SJCRH30 (cell line): ENCODE measurements around the gene RBM24. TPM values are rescaled to one million over a fixed set of nuclear protein-coding genes. Genes with fewer than 3 reads are reported as not detected.

Experiments
- DNase-seq, 2 experiments: peaks; one replicate each; pipeline ENCODE4 v3.0.0-alpha.2; 2015 to 2020
- H3K27ac ChIP-seq: fragments of 250-450 bp; sonication (Bioruptor Pico); 2 replicates; pipeline ENCODE4 v1.5.1; 2020; ENCODE audit warnings: mild to moderate bottlenecking, moderate library complexity
- H3K27me3 ChIP-seq: fragments of 250-450 bp; sonication (Bioruptor Pico); 2 replicates; pipeline ENCODE4 v1.5.1; 2020; ENCODE audit warnings: mild to moderate bottlenecking, moderate library complexity
- H3K36me3 ChIP-seq: fragments of 250-450 bp; sonication (Bioruptor Pico); 2 replicates; pipeline ENCODE4 v1.5.1; 2020; ENCODE audit warnings: mild to moderate bottlenecking, moderate library complexity
- H3K4me1 ChIP-seq: fragments of 250-450 bp; sonication (Bioruptor Pico); 2 replicates; pipeline ENCODE4 v1.5.1; 2020; ENCODE audit warnings: mild to moderate bottlenecking, moderate library complexity
- H3K4me3 ChIP-seq: fragments of 250-450 bp; sonication (Bioruptor Pico); 2 replicates; pipeline ENCODE4 v1.5.1; 2020; ENCODE audit warnings: mild to moderate bottlenecking, moderate library complexity
- H3K9me3 ChIP-seq: fragments of 250-450 bp; sonication (Bioruptor Pico); replicated peaks from 2 replicates; pipeline ENCODE4 v1.5.1; 2020; ENCODE audit warnings: mild to moderate bottlenecking, moderate library complexity
- total RNA-seq: library from RNA; depleted of rRNA; stranded (reverse); fragments of >200 nt; shearing (Covaris generic); gene quantifications from 2 replicates; pipeline ENCODE4 v1.2.3, GENCODE V29; 2014; rRNA removed

Gene RBM24
- total RNA-seq: 29.3 and 32.2 TPM in 2 replicates

- H3K4me3 ChIP-seq: peak within 1 kb of the TSS; percentile 95
- no peaks in the 10 kb centered on the region for H3K27me3 ChIP-seq
- no peaks in the 10 kb centered on the region for H3K9me3 ChIP-seq
- peak within 1 kb of the TSS; percentile 93 for H3K27ac ChIP-seq
- DNase-seq: peak; percentile 71 to 72
- H3K36me3 ChIP-seq: peaks cover 31% of the 10 kb centered on the region
- peaks cover 11% of the 10 kb centered on the region; the same call in 1 of the 2 replicates for H3K4me1 ChIP-seq
Observed at GRCh38 chr6:17281100-17281496, at the start of gene RBM24. Gene RBM24 (plus strand): TSS chr6:17281361. CDS start chr6:17281582, 221 bp downstream.

DNA sequence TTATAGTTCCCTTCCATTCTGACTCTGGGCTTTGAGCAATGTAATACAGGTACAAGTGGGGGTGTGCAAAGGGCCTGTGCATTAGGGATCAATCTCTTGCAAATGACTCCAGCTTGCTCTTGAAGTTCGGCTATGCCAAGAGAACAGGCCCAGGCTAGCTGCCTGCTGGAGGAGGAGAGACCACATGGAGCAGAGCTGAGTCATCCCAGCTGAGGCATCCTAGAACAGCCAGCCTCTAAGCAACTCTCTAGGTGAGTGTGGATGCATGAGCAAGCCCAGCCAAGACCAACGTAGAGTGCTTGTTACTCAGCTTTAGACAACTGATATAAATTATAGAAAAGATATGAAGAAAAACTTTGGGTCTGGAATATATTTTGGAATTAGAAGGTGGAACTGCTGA, 47.6 kb upstream of the RBM24 start:
- H3K9me3 ChIP-seq: no peaks in the 10 kb centered on the region
- no peaks in the 10 kb centered on the region for H3K4me1 ChIP-seq
- H3K4me3 ChIP-seq: no peak overlapping the region

GRCh38 chr6:17237246-17237645, 43.9 kb upstream of the RBM24 start:
- H3K27me3 ChIP-seq: no peaks in the 10 kb centered on the region
- no peak overlapping the region for H3K27ac ChIP-seq
- no peaks in the 10 kb centered on the region for H3K4me1 ChIP-seq
- DNase-seq: no peak
- no peaks in the 10 kb centered on the region for H3K9me3 ChIP-seq
- H3K4me3 ChIP-seq: no peak overlapping the region
- H3K36me3 ChIP-seq: no peaks in the 10 kb centered on the region

More for the DNA sequence above, 47.6 kb upstream of the RBM24 start:
- no peak overlapping the region for H3K27ac ChIP-seq
- H3K36me3 ChIP-seq: no peaks in the 10 kb centered on the region
- no peaks in the 10 kb centered on the region for H3K27me3 ChIP-seq
- no peak for DNase-seq

DNA sequence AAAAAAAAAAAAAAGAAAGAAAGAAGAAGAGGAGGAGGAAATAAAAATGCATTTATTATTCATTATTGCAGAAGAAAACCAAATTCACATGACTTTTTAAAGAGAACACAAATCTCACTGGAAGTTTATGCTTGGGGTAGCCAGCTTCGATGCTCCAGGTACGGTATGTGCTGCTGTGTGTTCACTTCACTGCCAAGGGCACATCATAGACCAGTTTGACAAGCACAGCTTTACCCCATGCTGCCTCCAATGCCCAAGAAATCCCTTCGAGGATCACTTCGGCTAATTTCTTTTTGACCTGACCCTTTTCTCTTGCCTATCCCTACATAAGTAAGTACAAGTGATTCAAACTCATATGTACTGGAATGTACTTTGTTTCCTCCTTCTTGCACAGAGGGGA, 41.9 kb upstream of the RBM24 start:
- Histone ChIP-seq H3K36me3 (no peaks in the 10 kb centered on the region), H3K27me3 (no peaks in the 10 kb centered on the region), H3K9me3 (no peaks in the 10 kb centered on the region), H3K4me3 (no peak overlapping the region), H3K4me1 (no peaks in the 10 kb centered on the region), H3K27ac (no peak overlapping the region)
- DNase-seq: no peak

- H3K36me3 ChIP-seq: no peaks in the 10 kb centered on the region
- DNase-seq: no peak
- H3K4me1 ChIP-seq: no peaks in the 10 kb centered on the region
- no peaks in the 10 kb centered on the region for H3K9me3 ChIP-seq
- no peak overlapping the region for H3K27ac ChIP-seq
- H3K27me3 ChIP-seq: no peaks in the 10 kb centered on the region
- no peak overlapping the region for H3K4me3 ChIP-seq
Observed at GRCh38 chr6:17240803-17241500, 40.2 kb upstream of the RBM24 start.

- no peaks in the 10 kb centered on the region for H3K27me3 ChIP-seq
- H3K4me3 ChIP-seq: no peak overlapping the region
- no peak overlapping the region for H3K27ac ChIP-seq
- no peak for DNase-seq
- H3K9me3 ChIP-seq: no peaks in the 10 kb centered on the region
- H3K4me1 ChIP-seq: no peaks in the 10 kb centered on the region
- H3K36me3 ChIP-seq: no peaks in the 10 kb centered on the region
Observed at GRCh38 chr6:17242087-17242486, 39.1 kb upstream of the RBM24 start.

- no peak overlapping the region for H3K4me3 ChIP-seq
- H3K4me1 ChIP-seq: no peaks in the 10 kb centered on the region
- no peak for DNase-seq
Observed at GRCh38 chr6:17250237-17250636, 30.9 kb upstream of the RBM24 start.

DNA sequence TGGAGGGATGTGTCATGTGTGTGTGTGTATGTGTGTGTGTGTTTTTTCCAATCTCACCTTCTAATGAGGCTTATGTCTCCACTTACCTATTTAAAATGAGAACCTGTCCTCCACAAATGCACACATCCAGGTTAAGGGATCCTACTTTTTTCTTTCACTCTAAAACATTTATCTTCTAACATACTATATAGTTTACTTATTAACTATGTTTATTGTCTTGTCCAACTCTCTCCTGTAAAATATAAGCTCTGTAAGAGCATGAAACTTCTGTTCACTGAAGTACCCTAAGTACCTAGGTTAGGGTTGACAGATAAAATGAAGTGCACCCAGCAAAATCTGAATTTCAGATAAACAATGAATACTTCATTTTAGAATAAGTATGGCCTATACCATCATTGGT, 29.2 kb upstream of the RBM24 start:
- no peak for DNase-seq
- no peaks in the 10 kb centered on the region for H3K9me3 ChIP-seq
- H3K4me3 ChIP-seq: no peak overlapping the region
- no peaks in the 10 kb centered on the region for H3K27me3 ChIP-seq
- H3K36me3 ChIP-seq: no peaks in the 10 kb centered on the region
- H3K27ac ChIP-seq: no peak overlapping the region
- H3K4me1 ChIP-seq: no peaks in the 10 kb centered on the region

More at GRCh38 chr6:17250237-17250636, 30.9 kb upstream of the RBM24 start:
- Histone ChIP-seq H3K27ac (no peak overlapping the region), H3K27me3 (no peaks in the 10 kb centered on the region), H3K36me3 (no peaks in the 10 kb centered on the region), H3K9me3 (no peaks in the 10 kb centered on the region)

DNA sequence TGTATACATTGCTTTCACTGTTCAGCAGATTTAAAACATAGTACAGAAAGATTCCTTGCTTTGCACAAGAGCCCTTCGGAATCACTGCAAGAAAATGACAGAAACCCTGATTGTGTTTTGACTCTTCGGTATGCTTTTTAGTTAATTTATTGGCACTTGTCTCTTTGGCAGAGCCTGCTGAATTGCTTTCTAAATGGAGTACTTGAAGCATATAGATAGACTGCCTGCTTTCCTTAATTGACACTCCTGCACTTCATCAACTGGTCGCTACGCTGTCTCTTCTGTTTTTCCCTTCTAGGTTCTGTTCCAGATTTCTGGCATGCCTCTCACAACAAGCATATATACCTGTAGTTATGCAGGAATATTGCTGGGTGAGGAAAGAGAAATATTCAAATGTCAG, 22.4 kb upstream of the RBM24 start:
- H3K4me3 ChIP-seq: no peak overlapping the region
- no peak overlapping the region for H3K27ac ChIP-seq
- H3K36me3 ChIP-seq: no peaks in the 10 kb centered on the region
- H3K9me3 ChIP-seq: no peaks in the 10 kb centered on the region
- no peaks in the 10 kb centered on the region for H3K4me1 ChIP-seq
- H3K27me3 ChIP-seq: no peaks in the 10 kb centered on the region
- no peak for DNase-seq

DNA sequence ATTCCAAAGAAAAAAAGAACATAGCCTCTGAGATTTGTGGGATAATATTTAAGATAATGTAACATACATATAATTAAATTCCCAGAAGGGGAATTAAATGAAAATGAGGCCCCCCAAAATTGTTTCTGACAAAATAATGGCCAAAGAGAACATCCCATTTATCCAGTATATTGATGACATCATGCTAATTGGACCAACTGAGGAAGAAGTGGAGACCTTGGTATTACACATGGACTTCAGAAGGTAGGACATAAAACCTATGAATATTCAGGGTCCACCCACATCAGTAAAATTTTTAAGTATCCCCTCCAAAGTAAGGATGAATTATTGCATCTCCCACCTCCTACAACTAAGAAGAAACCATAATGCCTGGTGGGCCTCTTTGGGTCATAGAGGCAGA, 15.6 kb upstream of the RBM24 start:
- Histone ChIP-seq H3K9me3 (no peaks in the 10 kb centered on the region), H3K36me3 (no peaks in the 10 kb centered on the region), H3K27ac (no peak overlapping the region), H3K4me3 (no peak overlapping the region), H3K27me3 (no peaks in the 10 kb centered on the region), H3K4me1 (no peaks in the 10 kb centered on the region)
- no peak for DNase-seq

DNA sequence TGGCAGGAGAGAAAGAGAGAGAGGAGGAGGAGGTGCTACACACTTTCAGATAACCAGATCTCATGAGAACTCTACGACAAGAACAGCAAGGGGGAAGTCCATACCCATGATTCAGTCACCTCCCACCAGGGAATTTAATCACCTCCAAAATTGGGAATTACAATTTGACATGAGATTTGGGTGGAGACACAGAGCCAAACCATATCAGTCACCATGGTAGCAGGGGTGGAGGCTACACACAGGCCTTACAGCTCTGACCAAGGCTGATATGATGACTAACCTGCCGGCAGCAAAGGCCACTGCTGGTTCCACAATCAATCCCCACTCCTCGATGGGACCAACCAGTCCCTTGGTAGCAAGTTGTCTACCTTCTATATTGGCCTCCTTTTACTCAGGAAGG, 13.6 kb upstream of the RBM24 start:
- DNase-seq: no peak
- Histone ChIP-seq H3K4me1 (no peaks in the 10 kb centered on the region), H3K36me3 (no peaks in the 10 kb centered on the region), H3K4me3 (no peak overlapping the region), H3K27me3 (no peaks in the 10 kb centered on the region), H3K27ac (no peak overlapping the region), H3K9me3 (no peaks in the 10 kb centered on the region)

DNA sequence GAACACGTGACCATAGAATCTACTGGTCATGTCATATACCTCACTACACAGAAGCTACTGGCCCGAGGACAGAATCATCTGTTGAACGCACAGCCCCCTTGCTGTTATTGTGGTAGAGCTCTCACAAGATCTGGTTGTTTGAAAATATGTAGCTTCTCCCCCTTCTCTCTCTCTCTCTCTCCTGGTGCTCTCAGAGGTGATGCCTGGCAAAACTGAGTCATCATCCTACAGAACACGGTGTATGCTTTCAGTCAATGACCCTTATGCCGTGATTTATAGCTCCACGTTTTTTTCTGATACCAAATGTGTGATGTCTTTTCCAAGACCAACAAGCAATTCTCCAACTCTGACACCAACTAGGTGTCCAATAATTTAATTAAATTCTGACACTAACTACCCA, 13.0 kb upstream of the RBM24 start:
- no peaks in the 10 kb centered on the region for H3K36me3 ChIP-seq
- H3K4me3 ChIP-seq: no peak overlapping the region
- H3K27me3 ChIP-seq: no peaks in the 10 kb centered on the region
- no peak overlapping the region for H3K27ac ChIP-seq
- H3K4me1 ChIP-seq: no peaks in the 10 kb centered on the region
- no peak for DNase-seq
- no peaks in the 10 kb centered on the region for H3K9me3 ChIP-seq

DNA sequence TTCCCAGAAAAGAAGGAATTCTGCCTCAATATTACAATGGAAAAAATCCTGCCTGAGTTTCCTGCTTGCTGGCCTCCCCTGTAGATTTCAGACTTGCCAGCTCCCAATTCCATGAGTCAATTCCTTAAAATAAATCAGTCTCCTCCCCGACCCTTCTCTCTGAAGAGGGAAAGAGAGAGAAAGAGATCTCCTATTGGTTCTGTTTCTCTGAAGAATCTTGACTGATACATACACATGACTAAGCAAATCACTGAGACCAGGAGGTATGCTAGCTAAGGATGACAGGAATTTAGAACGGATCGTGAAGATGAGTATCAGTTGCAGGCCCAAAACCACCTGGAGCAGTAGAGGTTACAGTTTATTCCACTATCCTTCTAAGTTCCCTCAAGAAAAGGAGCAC, 11.3 kb upstream of the RBM24 start:
- Histone ChIP-seq H3K27ac (no peak overlapping the region), H3K4me1 (no peaks in the 10 kb centered on the region), H3K36me3 (no peaks in the 10 kb centered on the region), H3K9me3 (no peaks in the 10 kb centered on the region), H3K4me3 (no peak overlapping the region), H3K27me3 (no peaks in the 10 kb centered on the region)
- no peak for DNase-seq

DNA sequence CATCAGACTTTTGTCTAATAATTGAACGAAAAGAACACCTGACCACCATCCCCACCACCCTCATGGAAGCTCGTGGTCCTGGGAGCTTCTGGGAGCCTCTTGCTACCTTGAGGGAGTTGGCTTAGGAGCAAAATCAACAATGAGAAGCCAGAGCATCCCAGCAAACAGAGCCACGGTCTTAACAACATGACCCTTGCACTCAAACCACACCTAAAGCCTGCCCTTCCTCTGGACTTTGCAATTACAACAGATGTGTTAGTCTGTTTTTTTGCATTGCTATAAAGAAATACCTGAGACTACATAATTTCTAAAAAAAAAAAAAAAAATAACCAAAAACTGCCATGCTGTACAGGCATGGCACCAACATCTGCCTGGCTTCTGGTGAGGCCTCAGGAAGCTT, 9.5 kb upstream of the RBM24 start:
- Histone ChIP-seq H3K36me3 (no peaks in the 10 kb centered on the region), H3K4me1 (no peaks in the 10 kb centered on the region), H3K4me3 (no peak overlapping the region), H3K9me3 (no peaks in the 10 kb centered on the region), H3K27ac (no peak overlapping the region), H3K27me3 (no peaks in the 10 kb centered on the region)
- DNase-seq: no peak

- H3K9me3 ChIP-seq: no peaks in the 10 kb centered on the region
- H3K4me1 ChIP-seq: 0 out of 2 replicates have a peak, but pooled peaks cover 8% of the 10 kb centered on the region
- no peaks in the 10 kb centered on the region for H3K27me3 ChIP-seq
- no peak for DNase-seq
- no peak overlapping the region for H3K27ac ChIP-seq
- no peak overlapping the region for H3K4me3 ChIP-seq
- no peaks in the 10 kb centered on the region; the same call in 1 of the 2 replicates for H3K36me3 ChIP-seq
Observed at GRCh38 chr6:17276766-17277165, 4.4 kb upstream of the RBM24 start.

DNA sequence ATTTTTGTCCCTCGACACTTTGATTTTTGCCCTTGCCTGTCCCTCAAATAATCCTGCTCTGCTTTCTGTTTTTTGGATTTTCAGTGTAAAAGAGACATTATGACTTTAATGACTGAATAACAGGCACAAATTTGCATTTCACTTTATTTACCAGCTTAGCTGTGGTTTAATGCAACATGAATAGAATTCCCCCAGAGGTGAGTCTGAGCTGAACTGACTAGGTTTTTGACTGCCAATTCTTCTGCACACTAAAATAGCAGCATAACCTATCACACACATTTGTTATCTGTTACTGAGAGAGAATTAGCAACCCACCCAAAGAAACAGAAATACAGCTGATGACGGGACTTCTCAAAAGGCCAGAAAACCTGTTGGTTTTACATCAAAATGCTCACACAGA, 3.9 kb upstream of the RBM24 start:
- Histone ChIP-seq H3K4me1 (0 out of 2 replicates have a peak, but pooled peaks cover 8% of the 10 kb centered on the region), H3K9me3 (no peaks in the 10 kb centered on the region), H3K36me3 (no peaks in the 10 kb centered on the region; the same call in 1 of the 2 replicates), H3K4me3 (no peak overlapping the region), H3K27me3 (no peaks in the 10 kb centered on the region), H3K27ac (no peak overlapping the region)
- DNase-seq: no peak
